GM23338 (cell line): ENCODE data around the gene HDAC3. TPM values are rescaled to one million over a fixed set of nuclear protein-coding genes. Genes with fewer than 3 reads are reported as not detected.

Experiments
- ATAC-seq: fragments of 200-7000 bp; cut with Tn5 transposase; 3 replicates; pipeline ENCODE4 v1.9.1; 2020
- DNase-seq: peaks from one replicate; pipeline ENCODE4 v3.0.0-alpha.2; 2015; ENCODE audit warnings: low spot score
- H2AFZ ChIP-seq: fragments of 200-600 bp; sonication (generic); 2 replicates; pipeline ENCODE4 v1.8.0; 2016; ENCODE audit warnings: antibody characterized with exemption, mild to moderate bottlenecking, moderate library complexity
- H3F3A ChIP-seq: fragments of 200-600 bp; sonication (generic); replicated peaks from 2 replicates; pipeline ENCODE4 v1.8.0; 2017; ENCODE audit warnings: antibody characterized with exemption, mixed run types, low read depth
- H3K27ac ChIP-seq: fragments of 200-600 bp; sonication (generic); 2 replicates; pipeline ENCODE4 v1.6.1; 2016; ENCODE audit warnings: low read depth
- H3K27me3 ChIP-seq: fragments of 200-600 bp; sonication (generic); 2 replicates; pipeline ENCODE4 v1.8.0; 2016; ENCODE audit warnings: mild to moderate bottlenecking, mixed run types, moderate library complexity; ENCODE audit not compliant: insufficient read depth
- H3K36me3 ChIP-seq: fragments of 200-600 bp; sonication (generic); 2 replicates; pipeline ENCODE4 v1.8.0; 2016; ENCODE audit warnings: mild to moderate bottlenecking; ENCODE audit not compliant: insufficient read depth
- H3K4me1 ChIP-seq: fragments of 200-600 bp; sonication (generic); 2 replicates; pipeline ENCODE4 v1.8.0; 2016; ENCODE audit warnings: mild to moderate bottlenecking, moderate library complexity; ENCODE audit not compliant: insufficient read depth
- H3K4me2 ChIP-seq: fragments of 200-600 bp; sonication (generic); 2 replicates; pipeline ENCODE4 v1.7.1; 2017; ENCODE audit warnings: mixed run types
- H3K4me3 ChIP-seq: fragments of 200-600 bp; sonication (generic); 2 replicates; pipeline ENCODE4 v1.6.1; 2016; ENCODE audit warnings: mixed run types
- H3K79me2 ChIP-seq: fragments of 200-600 bp; sonication (generic); replicated peaks from 2 replicates; pipeline ENCODE4 v1.8.0; 2017; ENCODE audit warnings: mild to moderate bottlenecking; ENCODE audit not compliant: insufficient read depth
- H3K9me2 ChIP-seq: fragments of 200-600 bp; sonication (generic); 2 replicates; pipeline ENCODE4 v1.8.0; 2017; ENCODE audit not compliant: insufficient read depth
- H4K20me1 ChIP-seq: fragments of 200-600 bp; sonication (generic); replicated peaks from 2 replicates; pipeline ENCODE4 v1.8.0; 2017; ENCODE audit warnings: mild to moderate bottlenecking; ENCODE audit not compliant: insufficient read depth
- H3K27ac Mint-ChIP-seq: 2 replicates; pipeline ENCODE4 v1.8.0; 2020; ENCODE audit warnings: inconsistent platforms, mild to moderate bottlenecking, moderate library complexity, mixed read lengths
- H3K27me3 Mint-ChIP-seq: 3 replicates; pipeline ENCODE4 v1.8.0; 2022; ENCODE audit warnings: low read depth, mild to moderate bottlenecking, moderate library complexity, mixed read lengths, inconsistent platforms; ENCODE audit not compliant: insufficient read depth, poor library complexity
- H3K36me3 Mint-ChIP-seq: 3 replicates; pipeline ENCODE4 v1.8.0; 2021; ENCODE audit warnings: low read depth, mild to moderate bottlenecking, inconsistent platforms, moderate library complexity, mixed read lengths
- H3K4me1 Mint-ChIP-seq: 3 replicates; pipeline ENCODE4 v1.8.0; 2020; ENCODE audit warnings: mild to moderate bottlenecking, inconsistent platforms, mixed read lengths
- H3K4me3 Mint-ChIP-seq: 3 replicates; pipeline ENCODE4 v1.8.0; 2021; ENCODE audit warnings: moderate library complexity, mild to moderate bottlenecking, inconsistent platforms, mixed read lengths
- H3K9me3 Mint-ChIP-seq: 3 replicates; pipeline ENCODE4 v1.8.0; 2020; ENCODE audit warnings: moderate library complexity, mild to moderate bottlenecking, inconsistent platforms, mixed read lengths
- CREB1 ChIP-seq: fragments of 250-450 bp; sonication (Bioruptor Pico); IDR thresholded peaks from 2 replicates; pipeline ENCODE4 v1.5.0; 2020; ENCODE audit warnings: low read depth, mild to moderate bottlenecking, moderate library complexity
- JUNB ChIP-seq: IDR thresholded peaks from one replicate; pipeline ENCODE4 v1.6.1; 2016; ENCODE audit warnings: antibody characterized with exemption; ENCODE audit not compliant: unreplicated experiment
- NANOG ChIP-seq: IDR thresholded peaks from 2 replicates; pipeline ENCODE4 v1.6.1; 2016; ENCODE audit warnings: antibody characterized with exemption, borderline replicate concordance
- POLR2AphosphoS5 ChIP-seq: IDR thresholded peaks from 2 replicates; pipeline ENCODE4 v1.6.1; 2016; ENCODE audit warnings: antibody characterized with exemption, low read depth
- STAT1 ChIP-seq: IDR thresholded peaks from one replicate; pipeline ENCODE4 v1.6.1; 2016; ENCODE audit warnings: antibody characterized with exemption; ENCODE audit not compliant: unreplicated experiment
- ZNF114 ChIP-seq: fragments of 250-450 bp; sonication (Bioruptor Pico); IDR thresholded peaks from 2 replicates; pipeline ENCODE4 v1.5.0; 2020; ENCODE audit warnings: mild to moderate bottlenecking, moderate library complexity
- ZNF331 ChIP-seq: fragments of 250-450 bp; sonication (Bioruptor Pico); IDR thresholded peaks from 2 replicates; pipeline ENCODE4 v1.5.0; 2020; ENCODE audit warnings: low read depth, mild to moderate bottlenecking, moderate library complexity
- long read RNA-seq: library from polyadenylated mRNA; unstranded; transcript quantifications from one replicate; pipeline ENCODE4 v2.0.0, GENCODE V29; 2020; ENCODE audit not compliant: unreplicated experiment
- polyA plus RNA-seq: library from polyadenylated mRNA; unstranded; fragments of >200 nt; fragmentation: Nextera tagmentation; extraction: Ambion mirVana; gene quantifications from 2 replicates; pipeline ENCODE4 v1.2.1, GENCODE V29; 2016
- total RNA-seq: library from RNA; depleted of rRNA; stranded (reverse); fragments of >200 nt; shearing (Covaris generic); gene quantifications from 2 replicates; pipeline ENCODE4 v1.2.3, GENCODE V29; 2014; rRNA removed
- TF ChIP-seq, protein P1 (sequence below), 2 experiments: fragments of 200-600 bp in 1 of 2; sonication (generic) in 1 of 2; conservative IDR thresholded peaks; 2 replicates each; pipeline versions ENCODE4 v1.5.1 to v1.6.1; 2016 to 2017; ENCODE audit warnings: antibody characterized with exemption in 2 of 2, low read depth in 2 of 2, mild to moderate bottlenecking in 2 of 2, moderate library complexity in 1 of 2
- TF ChIP-seq, protein P2 (sequence below): fragments of 250-450 bp; sonication (Bioruptor Pico); IDR thresholded peaks from 2 replicates; pipeline ENCODE4 v1.5.0; 2020; ENCODE audit warnings: mild to moderate bottlenecking, moderate library complexity
- TF ChIP-seq, protein P3 (sequence below): IDR thresholded peaks from 2 replicates; pipeline ENCODE4 v1.6.1; 2016; ENCODE audit warnings: antibody characterized with exemption

The HDAC3 gene
- total RNA-seq (74.6 and 90.0 TPM in 2 replicates), polyA plus RNA-seq (59.2 and 59.3 TPM in 2 replicates)
- long read RNA-seq, transcript HDAC3-201 (15 exons, 1,959 nt): major isoform, 105 of 134 reads
- long read RNA-seq, transcript HDAC3-213 (2 exons, 830 nt): minor isoform, 5 of 134 reads
- long read RNA-seq, partial matches to known transcripts: 4 of 134 reads
- long read RNA-seq, other reads (novel, unspliced or antisense): 20 of 134 reads

DNA sequence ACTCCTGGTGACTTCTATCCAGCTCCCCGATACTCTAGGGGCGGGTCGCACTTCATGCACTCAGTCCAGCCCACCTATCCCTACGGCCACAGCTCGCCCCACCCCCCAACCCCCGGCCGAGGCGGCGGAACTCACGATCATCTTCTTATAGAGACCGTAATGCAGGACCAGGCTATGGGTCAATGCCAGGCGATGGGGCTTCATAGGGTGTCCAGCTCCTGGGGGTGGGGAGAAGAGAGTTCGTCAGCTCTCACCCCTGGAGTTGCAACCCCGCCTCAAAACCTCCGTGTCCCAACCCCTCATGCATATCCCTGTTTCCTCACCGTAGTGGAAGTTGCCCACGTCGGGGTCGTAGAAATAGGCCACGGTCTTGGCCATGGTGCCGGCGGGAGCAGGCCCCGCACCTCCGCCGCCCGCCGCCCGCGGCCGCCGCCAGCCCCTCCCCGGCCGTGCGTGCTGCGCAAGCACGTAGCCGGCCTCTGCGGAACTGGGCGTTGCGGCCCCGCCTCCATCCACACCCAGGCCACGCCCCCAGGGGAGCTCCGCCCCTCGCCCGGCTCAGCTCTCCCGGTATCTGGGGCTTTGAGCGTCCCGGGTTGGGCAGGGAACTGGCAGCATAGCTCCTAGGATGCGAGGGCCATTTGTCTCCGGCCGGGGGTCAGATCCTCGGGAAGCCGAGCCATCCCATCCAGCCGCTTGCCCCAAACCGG lies at the start of gene HDAC3, which contains the start of gene RELL2:
TSS of gene HDAC3 (minus strand) at position 437 of the 710 bp plus-strand sequence. CDS start at position 378, 59 bp downstream.
TSS of gene RELL2 (plus strand) at position 585 of the 710 bp plus-strand sequence. CDS start 1,229 bp downstream, outside the sequence.
- DNase-seq: peak; percentile 95
- Histone ChIP-seq H3K27ac (peak within 1 kb of the TSS; percentile 90), H3K4me3 (peak within 1 kb of the TSS; percentile 99), H3K27me3 (peaks cover 3% of the 10 kb centered on the region; the same call in 1 of the 2 replicates), H3K9me2 (no peaks in the 10 kb centered on the region), H3K4me2 (peak within 1 kb of the TSS; percentile 95), H3K4me1 (peaks cover 20% of the 10 kb centered on the region), H3F3A (0 out of 2 replicates have a peak, but pooled peaks cover 14% of the 10 kb centered on the region), H3K79me2 (peaks cover 49% of the 10 kb centered on the region), H3K36me3 (0 out of 2 replicates have a peak, but pooled peaks cover 6% of the 10 kb centered on the region), H4K20me1 (peaks cover 27% of the 10 kb centered on the region), H2AFZ (peak within 1 kb of the TSS; percentile 97)
- Mint-ChIP-seq H3K27me3 (peaks cover 8% of the 10 kb centered on the region), H3K27ac (peak within 1 kb of the TSS; percentile 81), H3K9me3 (no peaks in the 10 kb centered on the region), H3K4me1 (peaks cover 29% of the 10 kb centered on the region), H3K36me3 (peaks cover 31% of the 10 kb centered on the region), H3K4me3 (peak within 1 kb of the TSS; percentile 91)
- TF ChIP-seq, protein P1, sequence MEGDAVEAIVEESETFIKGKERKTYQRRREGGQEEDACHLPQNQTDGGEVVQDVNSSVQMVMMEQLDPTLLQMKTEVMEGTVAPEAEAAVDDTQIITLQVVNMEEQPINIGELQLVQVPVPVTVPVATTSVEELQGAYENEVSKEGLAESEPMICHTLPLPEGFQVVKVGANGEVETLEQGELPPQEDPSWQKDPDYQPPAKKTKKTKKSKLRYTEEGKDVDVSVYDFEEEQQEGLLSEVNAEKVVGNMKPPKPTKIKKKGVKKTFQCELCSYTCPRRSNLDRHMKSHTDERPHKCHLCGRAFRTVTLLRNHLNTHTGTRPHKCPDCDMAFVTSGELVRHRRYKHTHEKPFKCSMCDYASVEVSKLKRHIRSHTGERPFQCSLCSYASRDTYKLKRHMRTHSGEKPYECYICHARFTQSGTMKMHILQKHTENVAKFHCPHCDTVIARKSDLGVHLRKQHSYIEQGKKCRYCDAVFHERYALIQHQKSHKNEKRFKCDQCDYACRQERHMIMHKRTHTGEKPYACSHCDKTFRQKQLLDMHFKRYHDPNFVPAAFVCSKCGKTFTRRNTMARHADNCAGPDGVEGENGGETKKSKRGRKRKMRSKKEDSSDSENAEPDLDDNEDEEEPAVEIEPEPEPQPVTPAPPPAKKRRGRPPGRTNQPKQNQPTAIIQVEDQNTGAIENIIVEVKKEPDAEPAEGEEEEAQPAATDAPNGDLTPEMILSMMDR (conservative IDR thresholded peaks at IDR 0.05; ENCODE audit: low read depth in 2 of 2): no peak
- no peak for TF ChIP-seq STAT1
- peak; percentile 65 for TF ChIP-seq CREB1 (CRISPR knock-in tag)
- TF ChIP-seq POLR2AphosphoS5: peak; percentile 79
- no peak for TF ChIP-seq JUNB
- TF ChIP-seq NANOG: no peak
- TF ChIP-seq ZNF331 (CRISPR knock-in tag): no peak; the same call in 1 of the 2 replicates
- no peak for TF ChIP-seq ZNF114 (CRISPR knock-in tag)
- ATAC-seq: peak; percentile 79

DNA sequence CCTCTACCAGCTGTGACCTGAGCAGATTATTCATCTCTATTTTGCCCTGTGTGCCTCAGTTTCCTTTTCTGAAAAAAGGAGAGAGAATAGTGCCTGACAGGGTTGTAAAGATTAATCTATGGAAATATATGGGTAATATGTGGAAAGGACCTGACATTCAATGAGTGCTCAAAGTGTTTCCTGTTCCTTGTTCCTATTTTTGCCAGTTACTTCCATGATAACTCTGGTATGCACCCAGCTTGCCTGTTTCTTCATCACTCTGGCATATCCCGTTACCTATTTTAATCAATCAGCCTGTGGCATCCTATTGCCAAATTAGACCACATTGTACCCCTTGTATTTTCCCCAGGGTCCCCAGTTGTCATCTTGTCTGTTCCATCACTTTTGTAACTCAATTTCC lies 48.9 kb upstream of the HDAC3 start:
- no peaks in the 10 kb centered on the region for H3K9me3 Mint-ChIP-seq
- H3K36me3 Mint-ChIP-seq: no peaks in the 10 kb centered on the region; the same call in 2 of the 3 replicates
- H2AFZ ChIP-seq: no peak overlapping the region
- H3K27ac ChIP-seq: no peak overlapping the region
- no peaks in the 10 kb centered on the region for H3K36me3 ChIP-seq
- TF ChIP-seq ZNF114 (CRISPR knock-in tag): no peak
- TF ChIP-seq, protein P2, sequence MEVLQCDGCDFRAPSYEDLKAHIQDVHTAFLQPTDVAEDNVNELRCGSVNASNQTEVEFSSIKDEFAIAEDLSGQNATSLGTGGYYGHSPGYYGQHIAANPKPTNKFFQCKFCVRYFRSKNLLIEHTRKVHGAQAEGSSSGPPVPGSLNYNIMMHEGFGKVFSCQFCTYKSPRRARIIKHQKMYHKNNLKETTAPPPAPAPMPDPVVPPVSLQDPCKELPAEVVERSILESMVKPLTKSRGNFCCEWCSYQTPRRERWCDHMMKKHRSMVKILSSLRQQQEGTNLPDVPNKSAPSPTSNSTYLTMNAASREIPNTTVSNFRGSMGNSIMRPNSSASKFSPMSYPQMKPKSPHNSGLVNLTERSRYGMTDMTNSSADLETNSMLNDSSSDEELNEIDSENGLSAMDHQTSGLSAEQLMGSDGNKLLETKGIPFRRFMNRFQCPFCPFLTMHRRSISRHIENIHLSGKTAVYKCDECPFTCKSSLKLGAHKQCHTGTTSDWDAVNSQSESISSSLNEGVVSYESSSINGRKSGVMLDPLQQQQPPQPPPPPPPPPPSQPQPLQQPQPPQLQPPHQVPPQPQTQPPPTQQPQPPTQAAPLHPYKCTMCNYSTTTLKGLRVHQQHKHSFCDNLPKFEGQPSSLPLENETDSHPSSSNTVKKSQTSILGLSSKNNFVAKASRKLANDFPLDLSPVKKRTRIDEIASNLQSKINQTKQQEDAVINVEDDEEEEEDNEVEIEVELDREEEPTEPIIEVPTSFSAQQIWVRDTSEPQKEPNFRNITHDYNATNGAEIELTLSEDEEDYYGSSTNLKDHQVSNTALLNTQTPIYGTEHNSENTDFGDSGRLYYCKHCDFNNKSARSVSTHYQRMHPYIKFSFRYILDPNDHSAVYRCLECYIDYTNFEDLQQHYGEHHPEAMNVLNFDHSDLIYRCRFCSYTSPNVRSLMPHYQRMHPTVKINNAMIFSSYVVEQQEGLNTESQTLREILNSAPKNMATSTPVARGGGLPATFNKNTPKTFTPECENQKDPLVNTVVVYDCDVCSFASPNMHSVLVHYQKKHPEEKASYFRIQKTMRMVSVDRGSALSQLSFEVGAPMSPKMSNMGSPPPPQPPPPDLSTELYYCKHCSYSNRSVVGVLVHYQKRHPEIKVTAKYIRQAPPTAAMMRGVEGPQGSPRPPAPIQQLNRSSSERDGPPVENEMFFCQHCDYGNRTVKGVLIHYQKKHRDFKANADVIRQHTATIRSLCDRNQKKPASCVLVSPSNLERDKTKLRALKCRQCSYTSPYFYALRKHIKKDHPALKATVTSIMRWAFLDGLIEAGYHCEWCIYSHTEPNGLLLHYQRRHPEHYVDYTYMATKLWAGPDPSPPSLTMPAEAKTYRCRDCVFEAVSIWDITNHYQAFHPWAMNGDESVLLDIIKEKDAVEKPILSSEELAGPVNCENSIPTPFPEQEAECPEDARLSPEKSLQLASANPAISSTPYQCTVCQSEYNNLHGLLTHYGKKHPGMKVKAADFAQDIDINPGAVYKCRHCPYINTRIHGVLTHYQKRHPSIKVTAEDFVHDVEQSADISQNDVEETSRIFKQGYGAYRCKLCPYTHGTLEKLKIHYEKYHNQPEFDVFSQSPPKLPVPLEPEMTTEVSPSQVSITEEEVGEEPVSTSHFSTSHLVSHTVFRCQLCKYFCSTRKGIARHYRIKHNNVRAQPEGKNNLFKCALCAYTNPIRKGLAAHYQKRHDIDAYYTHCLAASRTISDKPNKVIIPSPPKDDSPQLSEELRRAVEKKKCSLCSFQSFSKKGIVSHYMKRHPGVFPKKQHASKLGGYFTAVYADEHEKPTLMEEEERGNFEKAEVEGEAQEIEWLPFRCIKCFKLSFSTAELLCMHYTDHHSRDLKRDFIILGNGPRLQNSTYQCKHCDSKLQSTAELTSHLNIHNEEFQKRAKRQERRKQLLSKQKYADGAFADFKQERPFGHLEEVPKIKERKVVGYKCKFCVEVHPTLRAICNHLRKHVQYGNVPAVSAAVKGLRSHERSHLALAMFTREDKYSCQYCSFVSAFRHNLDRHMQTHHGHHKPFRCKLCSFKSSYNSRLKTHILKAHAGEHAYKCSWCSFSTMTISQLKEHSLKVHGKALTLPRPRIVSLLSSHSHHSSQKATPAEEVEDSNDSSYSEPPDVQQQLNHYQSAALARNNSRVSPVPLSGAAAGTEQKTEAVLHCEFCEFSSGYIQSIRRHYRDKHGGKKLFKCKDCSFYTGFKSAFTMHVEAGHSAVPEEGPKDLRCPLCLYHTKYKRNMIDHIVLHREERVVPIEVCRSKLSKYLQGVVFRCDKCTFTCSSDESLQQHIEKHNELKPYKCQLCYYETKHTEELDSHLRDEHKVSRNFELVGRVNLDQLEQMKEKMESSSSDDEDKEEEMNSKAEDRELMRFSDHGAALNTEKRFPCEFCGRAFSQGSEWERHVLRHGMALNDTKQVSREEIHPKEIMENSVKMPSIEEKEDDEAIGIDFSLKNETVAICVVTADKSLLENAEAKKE (CRISPR knock-in tag): no peak
- TF ChIP-seq, protein P3, sequence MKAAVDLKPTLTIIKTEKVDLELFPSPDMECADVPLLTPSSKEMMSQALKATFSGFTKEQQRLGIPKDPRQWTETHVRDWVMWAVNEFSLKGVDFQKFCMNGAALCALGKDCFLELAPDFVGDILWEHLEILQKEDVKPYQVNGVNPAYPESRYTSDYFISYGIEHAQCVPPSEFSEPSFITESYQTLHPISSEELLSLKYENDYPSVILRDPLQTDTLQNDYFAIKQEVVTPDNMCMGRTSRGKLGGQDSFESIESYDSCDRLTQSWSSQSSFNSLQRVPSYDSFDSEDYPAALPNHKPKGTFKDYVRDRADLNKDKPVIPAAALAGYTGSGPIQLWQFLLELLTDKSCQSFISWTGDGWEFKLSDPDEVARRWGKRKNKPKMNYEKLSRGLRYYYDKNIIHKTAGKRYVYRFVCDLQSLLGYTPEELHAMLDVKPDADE: no peak
- no peak for TF ChIP-seq CREB1 (CRISPR knock-in tag)
- no peak for TF ChIP-seq NANOG
- H3K79me2 ChIP-seq: 0 out of 2 replicates have a peak, but pooled peaks cover under 1% of the 10 kb centered on the region
- no peaks in the 10 kb centered on the region for H4K20me1 ChIP-seq
- H3K4me3 Mint-ChIP-seq: no peak overlapping the region
- peaks cover 22% of the 10 kb centered on the region for H3K4me1 ChIP-seq
- DNase-seq: no peak
- no peak overlapping the region for H3K27ac Mint-ChIP-seq
- ATAC-seq: no peak
- H3F3A ChIP-seq: peaks cover 14% of the 10 kb centered on the region
- H3K4me2 ChIP-seq: no peak overlapping the region
- H3K4me3 ChIP-seq: no peak overlapping the region
- peaks cover 34% of the 10 kb centered on the region for H3K4me1 Mint-ChIP-seq
- peaks cover 6% of the 10 kb centered on the region for H3K27me3 Mint-ChIP-seq
- no peaks in the 10 kb centered on the region for H3K9me2 ChIP-seq
- no peaks in the 10 kb centered on the region for H3K27me3 ChIP-seq
